Mucosa of descending colon (tissue), 3 donors: Measurements from ENCODE around the gene CHAT. TPM values are rescaled to one million over a fixed set of nuclear protein-coding genes. Genes with fewer than 3 reads are reported as not detected.

ENCODE experiments used
- ATAC-seq: fragments of 200-7000 bp; cut with Tn5 transposase; one replicate; pipeline ENCODE4 v1.9.1; 2020; ENCODE audit warnings: mild to moderate bottlenecking, moderate library complexity
- DNase-seq, 3 donors: peaks; one replicate each; pipeline ENCODE4 v3.0.0-alpha.2; 2020
- H3K36me3 ChIP-seq: fragments of 200-600 bp; one replicate; pipeline ENCODE4 v1.8.0; 2021; ENCODE audit warnings: low read depth, mild to moderate bottlenecking
- H3K4me1 ChIP-seq: fragments of 200-600 bp; one replicate; pipeline ENCODE4 v1.8.0; 2021; ENCODE audit warnings: low read depth, mild to moderate bottlenecking
- H3K4me3 ChIP-seq: fragments of 200-600 bp; one replicate; pipeline ENCODE4 v1.8.0; 2021; ENCODE audit warnings: mild to moderate bottlenecking
- H3K9me3 ChIP-seq: fragments of 200-600 bp; one replicate; pipeline ENCODE4 v1.8.0; 2021; ENCODE audit warnings: mild to moderate bottlenecking
- intact Hi-C, 2 donors: fragments of 100-400 bp; cut with DNase I in 1 of 2; cut with micrococcal nuclease in 1 of 2; formaldehyde crosslinking; loops; one replicate each; pipeline versions ENCODE4 v1.11.0 to v1.11.1; 2022; cut with DNase I, micrococcal nuclease
- total RNA-seq, 3 donors: library from RNA; stranded (reverse); fragmentation: NEBNext Ultra II Directional in 2 of 3; extraction: Animal tissue kit (Norgen Biotek cat#: 25700) in 2 of 3; gene quantifications; one replicate each; pipeline versions ENCODE4 v1.2.1 to v1.2.4, GENCODE V29; 2021 to 2023
- TF ChIP-seq, protein P1 (sequence below): fragments of 200-600 bp; IDR thresholded peaks from one replicate; pipeline ENCODE4 v1.8.0; 2022; ENCODE audit warnings: antibody characterized with exemption, mild to moderate bottlenecking
- donor health status: DM: no; HTN: no; CAD: no; lungs with moderate emphysema.
- donor health status: DM: no; HTN: no; CAD: no.
- donor health status: DM: no; HTN: yes; CAD: no.

Gene CHAT
- total RNA-seq, 3 donors from 2014 or later: 0.61 to 1.6 (median 0.84) TPM

DNA sequence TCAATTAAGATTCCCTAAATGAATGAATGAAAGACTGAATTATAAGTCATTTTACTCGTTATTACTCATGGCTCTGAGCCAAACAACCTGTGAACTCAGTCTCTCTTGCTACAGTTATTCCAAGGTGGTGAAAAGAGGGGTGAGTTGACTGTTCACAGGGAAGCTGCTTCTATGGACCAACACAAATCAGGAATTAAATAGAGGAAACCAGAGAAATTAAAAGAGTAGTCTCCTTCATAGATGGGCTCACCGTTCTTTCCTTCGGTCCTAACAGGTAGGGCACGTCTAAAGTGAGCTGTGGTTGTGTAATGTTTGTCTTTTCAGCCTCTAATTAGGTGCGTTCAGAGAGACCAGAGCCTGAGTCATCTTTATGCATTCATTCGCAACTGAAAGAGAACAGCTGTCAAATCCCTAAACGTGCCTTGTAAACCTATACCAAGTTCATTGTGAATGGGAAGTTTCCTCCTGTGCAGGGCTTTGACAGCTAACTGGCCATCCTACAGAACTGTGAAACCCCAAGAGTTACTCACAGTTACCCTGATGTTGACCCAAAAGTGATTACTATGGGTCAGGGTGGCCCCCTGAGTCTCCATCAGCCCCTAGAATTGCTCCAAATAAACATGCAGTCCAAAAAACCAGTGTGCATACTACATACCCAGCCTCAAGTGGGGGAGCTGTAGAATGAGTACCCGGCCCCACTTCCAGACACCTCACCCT is 47.5 kb downstream of the CHAT start:
- peaks cover 7% of the 10 kb centered on the region for H3K9me3 ChIP-seq
- ATAC-seq (no peak), DNase-seq (no peak)

DNA sequence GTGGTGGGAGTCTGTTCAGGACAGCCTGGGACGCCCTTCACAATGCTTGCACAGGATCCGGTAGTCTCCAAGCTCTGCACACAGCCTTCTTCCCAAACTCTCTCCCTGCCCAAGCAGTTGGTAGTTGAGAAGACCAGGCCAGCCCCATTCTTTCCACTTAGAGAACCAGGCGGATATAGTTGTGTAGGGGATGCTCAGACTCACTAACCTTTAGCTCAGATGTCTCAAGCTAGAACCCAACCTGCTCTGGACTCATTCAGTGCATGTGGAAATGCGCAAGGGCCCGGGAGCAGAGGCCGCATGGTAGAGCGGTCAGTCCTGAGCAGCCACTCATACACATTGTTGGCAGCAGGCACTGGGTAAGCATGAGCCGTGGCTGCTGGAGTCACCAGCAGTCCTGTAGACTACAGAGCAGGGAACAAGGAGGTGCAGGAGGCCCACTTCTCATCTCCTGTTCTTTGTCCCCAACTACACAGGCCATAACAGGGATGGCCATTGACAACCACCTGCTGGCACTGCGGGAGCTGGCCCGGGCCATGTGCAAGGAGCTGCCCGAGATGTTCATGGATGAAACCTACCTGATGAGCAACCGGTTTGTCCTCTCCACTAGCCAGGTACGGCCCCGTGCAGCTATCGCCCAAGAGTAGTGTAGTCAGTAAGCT is 48.5 kb downstream of the CHAT start:
- Histone ChIP-seq H3K4me1 (no peaks in the 10 kb centered on the region), H3K9me3 (peaks cover 7% of the 10 kb centered on the region), H3K36me3 (no peaks in the 10 kb centered on the region), H3K4me3 (no peak overlapping the region)
- no peak for DNase-seq
- ATAC-seq: no peak
- TF ChIP-seq, protein P1, sequence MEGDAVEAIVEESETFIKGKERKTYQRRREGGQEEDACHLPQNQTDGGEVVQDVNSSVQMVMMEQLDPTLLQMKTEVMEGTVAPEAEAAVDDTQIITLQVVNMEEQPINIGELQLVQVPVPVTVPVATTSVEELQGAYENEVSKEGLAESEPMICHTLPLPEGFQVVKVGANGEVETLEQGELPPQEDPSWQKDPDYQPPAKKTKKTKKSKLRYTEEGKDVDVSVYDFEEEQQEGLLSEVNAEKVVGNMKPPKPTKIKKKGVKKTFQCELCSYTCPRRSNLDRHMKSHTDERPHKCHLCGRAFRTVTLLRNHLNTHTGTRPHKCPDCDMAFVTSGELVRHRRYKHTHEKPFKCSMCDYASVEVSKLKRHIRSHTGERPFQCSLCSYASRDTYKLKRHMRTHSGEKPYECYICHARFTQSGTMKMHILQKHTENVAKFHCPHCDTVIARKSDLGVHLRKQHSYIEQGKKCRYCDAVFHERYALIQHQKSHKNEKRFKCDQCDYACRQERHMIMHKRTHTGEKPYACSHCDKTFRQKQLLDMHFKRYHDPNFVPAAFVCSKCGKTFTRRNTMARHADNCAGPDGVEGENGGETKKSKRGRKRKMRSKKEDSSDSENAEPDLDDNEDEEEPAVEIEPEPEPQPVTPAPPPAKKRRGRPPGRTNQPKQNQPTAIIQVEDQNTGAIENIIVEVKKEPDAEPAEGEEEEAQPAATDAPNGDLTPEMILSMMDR: no peak
- intact Hi-C loops: no loop called here

More for the DNA sequence above, 47.5 kb downstream of the CHAT start:
- TF ChIP-seq, protein P1: no peak
- H3K36me3 ChIP-seq: no peaks in the 10 kb centered on the region
- intact Hi-C loops: no loop called here
- no peak overlapping the region for H3K4me3 ChIP-seq
- no peaks in the 10 kb centered on the region for H3K4me1 ChIP-seq

DNA sequence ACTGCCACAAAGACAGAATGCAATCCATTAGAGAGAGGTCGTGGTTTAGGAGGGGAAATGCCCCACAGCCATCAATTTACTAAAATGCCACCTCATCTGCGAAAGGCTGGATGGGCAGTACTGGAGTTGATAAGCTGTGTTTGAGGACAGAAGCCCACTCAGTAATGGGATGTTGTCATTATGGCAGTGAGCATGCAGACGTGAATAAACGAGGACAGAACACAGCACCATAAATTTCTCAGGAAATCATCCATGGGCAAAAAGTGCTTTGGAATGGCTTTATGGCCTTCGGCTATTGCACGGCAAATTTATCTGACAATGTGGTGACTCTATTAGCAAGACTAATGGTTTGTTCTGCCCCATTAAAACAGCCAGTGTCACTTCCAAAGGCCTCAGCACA is 49.8 kb downstream of the CHAT start:
- TF ChIP-seq, protein P1: no peak
- Histone ChIP-seq H3K4me3 (no peak overlapping the region), H3K36me3 (no peaks in the 10 kb centered on the region), H3K4me1 (no peaks in the 10 kb centered on the region), H3K9me3 (peaks cover 7% of the 10 kb centered on the region)
- ATAC-seq: no peak
- intact Hi-C loops: no loop called here
- DNase-seq: no peak

DNA sequence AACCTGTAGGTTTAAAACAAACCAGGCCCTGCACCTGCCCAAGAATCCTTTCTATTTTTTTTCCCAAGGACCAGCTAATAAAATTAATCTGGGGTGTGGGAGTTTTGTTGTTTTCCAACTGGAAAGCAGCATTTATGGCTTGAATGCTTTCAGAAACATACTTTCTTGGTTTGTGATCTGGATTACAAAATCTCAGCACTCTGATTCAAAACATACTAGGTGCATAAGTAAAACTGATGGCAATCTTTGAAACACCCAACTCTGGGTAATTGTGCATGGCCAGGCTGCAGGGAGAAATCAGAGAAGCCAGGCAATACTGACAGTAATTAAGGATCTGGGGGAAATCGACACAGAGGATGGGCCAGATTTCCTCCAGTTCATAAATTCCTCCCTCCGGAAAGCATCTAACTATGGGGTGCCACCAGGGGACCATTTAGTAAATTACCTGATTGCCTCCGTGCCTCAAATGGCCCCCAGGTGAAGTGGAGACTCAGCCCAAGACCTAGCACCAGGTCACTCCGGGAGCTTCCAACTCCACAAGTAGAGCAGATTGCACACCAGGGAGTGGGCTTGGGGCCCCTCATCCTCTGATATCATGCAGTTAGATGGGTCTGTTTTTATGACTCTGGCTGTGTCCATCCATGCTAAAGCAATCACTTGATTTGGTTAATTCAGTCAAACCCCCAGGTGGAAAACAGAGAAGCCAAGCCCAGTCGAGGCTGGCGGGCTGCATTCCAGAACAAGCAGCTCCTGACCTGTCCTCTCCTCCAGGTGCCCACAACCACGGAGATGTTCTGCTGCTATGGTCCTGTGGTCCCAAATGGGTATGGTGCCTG is 50.4 kb downstream of the CHAT start:
- intact Hi-C loops: no loop called here
- no peaks in the 10 kb centered on the region for H3K4me1 ChIP-seq
- no peak for DNase-seq
- no peaks in the 10 kb centered on the region for H3K36me3 ChIP-seq
- H3K4me3 ChIP-seq: no peak overlapping the region
- TF ChIP-seq, protein P1: no peak
- peaks cover 7% of the 10 kb centered on the region for H3K9me3 ChIP-seq
- no peak for ATAC-seq

DNA sequence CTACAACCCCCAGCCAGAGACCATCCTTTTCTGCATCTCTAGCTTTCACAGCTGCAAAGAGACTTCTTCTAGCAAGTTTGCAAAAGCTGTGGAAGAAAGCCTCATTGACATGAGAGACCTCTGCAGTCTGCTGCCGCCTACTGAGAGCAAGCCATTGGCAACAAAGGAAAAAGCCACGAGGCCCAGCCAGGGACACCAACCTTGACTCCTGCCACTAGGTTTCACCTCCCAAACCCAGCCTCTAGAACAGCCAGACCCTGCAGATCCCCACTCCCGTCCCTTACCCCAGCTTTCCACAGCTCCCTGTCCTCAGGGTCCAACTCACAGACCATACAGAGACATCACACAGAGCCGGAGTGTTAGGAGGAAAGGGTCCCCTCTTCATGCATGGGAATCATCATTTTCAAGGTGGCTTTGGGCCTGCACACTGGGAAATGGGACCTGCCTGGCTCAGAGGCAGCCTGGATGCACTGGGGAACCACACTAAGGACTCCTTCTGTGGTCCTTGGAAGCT is 51.1 kb downstream of the CHAT start:
- intact Hi-C loops: no loop called here
- Histone ChIP-seq H3K9me3 (peaks cover 2% of the 10 kb centered on the region), H3K4me3 (no peak overlapping the region), H3K4me1 (no peaks in the 10 kb centered on the region), H3K36me3 (no peaks in the 10 kb centered on the region)
- no peak for DNase-seq
- TF ChIP-seq, protein P1: no peak
- no peak for ATAC-seq
